ENCODE data around the gene MEGF11.

GRCh38 chr15:66046326-66046725 is 207.2 kb downstream of the MEGF11 start:
- TF ChIP-seq CTCF (IDR thresholded peaks at IDR 0.05; ENCODE audit: insufficient read depth, low read length, poor library complexity, severe bottlenecking) (no peak), EZH2phosphoT487 (conservative IDR thresholded peaks at IDR 0.05; ENCODE audit: low read length) (no peak)
